Activated CD8-positive, alpha-beta memory T cell treated with anti-CD3 and anti-CD28 coated beads, Interleukin-2, amount 50 U/mL, for 4 hours (primary cell): ENCODE measurements around the gene PSTPIP1.
"Not testable (repeated sequence)": the region's sequence is repeated elsewhere in the genome, so short reads cannot be mapped to it uniquely, and the experiment has no call there.

Experiments
- DNase-seq: peaks from one replicate; pipeline ENCODE4 v3.0.0-alpha.2; 2020

The PSTPIP1 gene

GRCh38 chr15:76994971-76995945 lies at the start of gene PSTPIP1:
Gene PSTPIP1 (plus strand): TSS chr15:76995126. CDS start chr15:76995574, 448 bp downstream.
- peak; percentile 61 for DNase-seq

- DNase-seq: no peak
Observed at GRCh38 chr15:76945494-76946093, 49.3 kb upstream of the PSTPIP1 start.

- no peak for DNase-seq
Observed at GRCh38 chr15:76947454-76947853, 47.5 kb upstream of the PSTPIP1 start.

GRCh38 chr15:76951220-76951619 lies 43.7 kb upstream of the PSTPIP1 start:
- DNase-seq: no peak

GRCh38 chr15:76953913-76954312 lies 41.0 kb upstream of the PSTPIP1 start:
- DNase-seq: no peak

GRCh38 chr15:76954744-76955143 lies 40.2 kb upstream of the PSTPIP1 start:
- DNase-seq: no peak

GRCh38 chr15:76961268-76962011 lies 33.5 kb upstream of the PSTPIP1 start:
- no peak for DNase-seq

GRCh38 chr15:76962337-76963013 lies 32.5 kb upstream of the PSTPIP1 start:
- no peak for DNase-seq

GRCh38 chr15:76963596-76963995 lies 31.3 kb upstream of the PSTPIP1 start:
- no peak for DNase-seq

- no peak for DNase-seq
Observed at GRCh38 chr15:76964157-76964556, 30.8 kb upstream of the PSTPIP1 start.

GRCh38 chr15:76966051-76966450 lies 28.9 kb upstream of the PSTPIP1 start:
- DNase-seq: not testable (repeated sequence)

GRCh38 chr15:76967067-76967466 lies 27.9 kb upstream of the PSTPIP1 start:
- DNase-seq: no peak

GRCh38 chr15:76968306-76968705 lies 26.6 kb upstream of the PSTPIP1 start:
- DNase-seq: no peak

GRCh38 chr15:76972389-76973361 lies 22.3 kb upstream of the PSTPIP1 start:
- no peak for DNase-seq

GRCh38 chr15:76973362-76973743 lies 21.6 kb upstream of the PSTPIP1 start:
- peak; percentile 73 for DNase-seq

- no peak for DNase-seq
Observed at GRCh38 chr15:76973906-76974305, 21.0 kb upstream of the PSTPIP1 start.

- DNase-seq: no peak
Observed at GRCh38 chr15:76974456-76975036, 20.4 kb upstream of the PSTPIP1 start.

- no peak for DNase-seq
Observed at GRCh38 chr15:76976141-76976540, 18.8 kb upstream of the PSTPIP1 start.

GRCh38 chr15:76976572-76977270 lies 18.2 kb upstream of the PSTPIP1 start:
- no peak for DNase-seq

- no peak for DNase-seq
Observed at GRCh38 chr15:76978522-76979330, 16.2 kb upstream of the PSTPIP1 start.
